Parathyroid adenoma (tissue), 2 donors: Measurements from ENCODE around the gene TRPV2.

Source experiments
- H2AFZ ChIP-seq: fragments of 300-600 bp; sonication (generic); one replicate; pipeline ENCODE4 v1.7.0; 2017; ENCODE audit warnings: antibody characterized with exemption, mild to moderate bottlenecking
- H3K27ac ChIP-seq: fragments of 300-600 bp; sonication (generic); one replicate; pipeline ENCODE4 v1.7.0; 2017
- H3K27me3 ChIP-seq: fragments of 300-600 bp; sonication (generic); one replicate; pipeline ENCODE4 v1.7.0; 2017; ENCODE audit warnings: low read length; ENCODE audit not compliant: control insufficient read depth, insufficient read depth
- H3K36me3 ChIP-seq: fragments of 300-600 bp; sonication (generic); one replicate; pipeline ENCODE4 v1.7.0; 2017; ENCODE audit warnings: low read length; ENCODE audit not compliant: control insufficient read depth, insufficient read depth
- H3K4me1 ChIP-seq: fragments of 300-600 bp; sonication (generic); one replicate; pipeline ENCODE4 v1.7.0; 2017; ENCODE audit warnings: control low read depth
- H3K4me2 ChIP-seq: fragments of 300-600 bp; sonication (generic); one replicate; pipeline ENCODE4 v1.7.0; 2017; ENCODE audit warnings: low read length
- H3K4me3 ChIP-seq: fragments of 300-600 bp; sonication (generic); one replicate; pipeline ENCODE4 v1.7.0; 2017; ENCODE audit warnings: low read depth, low read length
- H3K79me2 ChIP-seq: fragments of 300-600 bp; sonication (generic); one replicate; pipeline ENCODE4 v1.7.0; 2017; ENCODE audit warnings: control low read depth
- H3K9ac ChIP-seq: fragments of 300-600 bp; sonication (generic); one replicate; pipeline ENCODE4 v1.7.0; 2017; ENCODE audit warnings: mild to moderate bottlenecking
- H3K9me3 ChIP-seq: fragments of 300-600 bp; sonication (generic); one replicate; pipeline ENCODE4 v1.7.0; 2017; ENCODE audit warnings: low read length; ENCODE audit not compliant: control insufficient read depth
- TF ChIP-seq, protein P1 (sequence below): fragments of 300-600 bp; sonication (generic); IDR thresholded peaks from one replicate; pipeline ENCODE4 v1.7.0; 2017; ENCODE audit warnings: antibody characterized with exemption, mild to moderate bottlenecking
- donor health status: primary hyperparathyroidism.

The TRPV2 gene

DNA sequence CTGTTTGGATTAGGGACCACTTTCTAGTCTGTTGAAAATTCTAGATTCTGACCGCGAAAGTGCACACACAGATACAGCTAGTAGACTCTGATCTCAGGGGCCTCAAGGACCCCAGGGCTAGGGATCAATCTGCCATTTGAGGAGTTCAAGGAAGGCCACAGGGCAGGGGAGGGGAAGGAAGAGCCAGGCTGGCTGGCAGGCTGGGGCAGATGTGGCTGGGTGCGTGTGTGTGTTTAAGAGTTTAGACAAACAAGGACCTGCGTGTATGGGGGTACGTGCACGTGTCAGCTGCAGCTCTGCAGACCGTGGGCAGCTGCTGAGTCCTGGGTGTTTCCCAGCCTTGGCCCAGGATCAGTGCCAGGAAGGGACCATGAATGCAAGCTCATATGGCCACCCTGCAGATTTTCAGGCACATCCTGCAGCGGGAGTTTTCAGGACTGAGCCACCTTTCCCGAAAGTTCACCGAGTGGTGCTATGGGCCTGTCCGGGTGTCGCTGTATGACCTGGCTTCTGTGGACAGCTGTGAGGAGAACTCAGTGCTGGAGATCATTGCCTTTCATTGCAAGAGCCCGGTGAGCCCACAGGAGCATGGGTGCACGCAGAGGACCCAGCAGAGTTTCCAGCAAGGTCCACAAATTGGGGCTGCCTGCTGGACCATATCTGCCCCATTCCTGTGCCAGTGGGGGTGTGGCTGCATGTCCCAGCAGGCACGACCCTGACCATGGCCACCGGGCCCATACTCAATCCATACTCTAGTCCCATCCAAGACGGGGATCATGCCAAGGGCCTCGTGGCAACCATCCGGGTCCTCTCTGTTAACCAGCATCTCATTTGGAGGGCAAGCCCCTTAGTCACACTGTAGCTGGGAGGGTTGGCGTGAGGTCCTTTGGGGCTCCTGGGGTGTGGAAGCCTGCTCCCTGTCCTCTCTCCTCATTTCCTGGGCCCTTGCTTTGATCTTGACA lies 10.6 kb downstream of the TRPV2 start:
- H2AFZ ChIP-seq: no peak overlapping the region
- H3K9me3 ChIP-seq: no peaks in the 10 kb centered on the region
- TF ChIP-seq, protein P1, sequence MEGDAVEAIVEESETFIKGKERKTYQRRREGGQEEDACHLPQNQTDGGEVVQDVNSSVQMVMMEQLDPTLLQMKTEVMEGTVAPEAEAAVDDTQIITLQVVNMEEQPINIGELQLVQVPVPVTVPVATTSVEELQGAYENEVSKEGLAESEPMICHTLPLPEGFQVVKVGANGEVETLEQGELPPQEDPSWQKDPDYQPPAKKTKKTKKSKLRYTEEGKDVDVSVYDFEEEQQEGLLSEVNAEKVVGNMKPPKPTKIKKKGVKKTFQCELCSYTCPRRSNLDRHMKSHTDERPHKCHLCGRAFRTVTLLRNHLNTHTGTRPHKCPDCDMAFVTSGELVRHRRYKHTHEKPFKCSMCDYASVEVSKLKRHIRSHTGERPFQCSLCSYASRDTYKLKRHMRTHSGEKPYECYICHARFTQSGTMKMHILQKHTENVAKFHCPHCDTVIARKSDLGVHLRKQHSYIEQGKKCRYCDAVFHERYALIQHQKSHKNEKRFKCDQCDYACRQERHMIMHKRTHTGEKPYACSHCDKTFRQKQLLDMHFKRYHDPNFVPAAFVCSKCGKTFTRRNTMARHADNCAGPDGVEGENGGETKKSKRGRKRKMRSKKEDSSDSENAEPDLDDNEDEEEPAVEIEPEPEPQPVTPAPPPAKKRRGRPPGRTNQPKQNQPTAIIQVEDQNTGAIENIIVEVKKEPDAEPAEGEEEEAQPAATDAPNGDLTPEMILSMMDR: no peak
- no peaks in the 10 kb centered on the region for H3K36me3 ChIP-seq
- no peak overlapping the region for H3K27ac ChIP-seq
- H3K79me2 ChIP-seq: no peaks in the 10 kb centered on the region
- peaks cover 3% of the 10 kb centered on the region for H3K4me1 ChIP-seq
- H3K27me3 ChIP-seq: no peaks in the 10 kb centered on the region
- H3K4me2 ChIP-seq: no peak overlapping the region
- no peak overlapping the region for H3K4me3 ChIP-seq
- no peak overlapping the region for H3K9ac ChIP-seq

DNA sequence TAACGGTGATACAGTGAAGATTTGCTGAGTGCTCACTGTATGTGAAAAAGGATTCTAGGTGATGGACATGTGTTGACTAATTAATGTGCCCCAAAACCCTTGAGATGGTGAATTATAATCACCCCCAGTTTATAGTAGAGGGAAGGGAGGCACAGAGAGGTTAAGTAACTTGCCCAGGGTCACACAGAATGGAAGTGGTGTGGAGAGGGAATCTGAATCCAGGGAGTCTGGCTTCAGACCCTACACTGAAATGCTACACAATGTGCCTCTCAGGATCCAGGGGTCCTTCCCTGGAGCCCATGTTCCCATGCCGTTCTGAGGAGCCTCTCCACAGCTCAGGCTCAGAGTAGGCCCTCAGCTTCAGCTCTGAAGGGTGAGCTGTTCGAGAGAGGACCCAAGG lies 11.6 kb downstream of the TRPV2 start:
- Histone ChIP-seq H3K79me2 (no peaks in the 10 kb centered on the region), H3K27me3 (no peaks in the 10 kb centered on the region), H3K36me3 (no peaks in the 10 kb centered on the region), H3K9ac (no peak overlapping the region), H3K27ac (no peak overlapping the region), H3K4me2 (no peak overlapping the region), H3K9me3 (no peaks in the 10 kb centered on the region), H3K4me3 (no peak overlapping the region), H2AFZ (no peak overlapping the region), H3K4me1 (peaks cover 3% of the 10 kb centered on the region)
- TF ChIP-seq, protein P1: no peak

DNA sequence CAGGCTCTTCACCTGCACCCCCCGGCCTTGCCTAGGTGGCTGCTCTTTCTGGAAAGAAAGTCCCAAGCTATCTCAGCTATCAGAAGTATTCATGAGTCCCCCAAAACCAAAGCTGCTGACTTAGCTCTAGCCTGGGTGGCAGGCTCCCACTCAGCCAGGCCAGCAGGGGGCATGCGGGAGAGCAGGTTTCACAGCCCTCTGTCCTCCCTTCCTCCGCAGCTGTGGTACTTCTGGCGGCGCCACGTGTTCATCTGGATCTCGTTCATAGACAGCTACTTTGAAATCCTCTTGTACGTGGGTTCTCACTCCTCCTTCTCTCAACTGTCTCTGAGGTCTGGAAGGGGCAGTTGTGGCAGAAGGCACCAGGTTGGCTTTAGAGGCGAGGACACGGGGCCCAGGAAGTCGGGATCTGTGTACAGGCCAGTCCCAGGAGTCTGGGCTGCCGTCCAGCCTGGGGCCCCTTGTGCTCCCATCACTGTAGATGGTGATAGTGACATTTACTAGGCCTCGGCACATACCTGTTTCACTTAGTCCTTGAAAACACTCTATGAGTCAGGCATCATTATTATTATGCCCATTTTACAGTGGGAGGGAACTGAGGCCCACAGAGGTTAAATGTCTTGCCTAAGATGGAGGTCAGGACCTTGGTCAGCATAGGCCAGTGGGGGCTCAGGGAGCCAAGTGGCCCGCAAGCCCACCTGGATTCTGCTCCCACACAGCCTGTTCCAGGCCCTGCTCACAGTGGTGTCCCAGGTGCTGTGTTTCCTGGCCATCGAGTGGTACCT lies 12.9 kb downstream of the TRPV2 start:
- TF ChIP-seq, protein P1: peak; percentile 41
- H3K4me3 ChIP-seq: no peak overlapping the region
- H3K36me3 ChIP-seq: no peaks in the 10 kb centered on the region
- no peak overlapping the region for H3K4me2 ChIP-seq
- no peak overlapping the region for H2AFZ ChIP-seq
- no peak overlapping the region for H3K9ac ChIP-seq
- no peaks in the 10 kb centered on the region for H3K27me3 ChIP-seq
- H3K27ac ChIP-seq: no peak overlapping the region
- no peaks in the 10 kb centered on the region for H3K79me2 ChIP-seq
- no peaks in the 10 kb centered on the region for H3K9me3 ChIP-seq
- peaks cover 3% of the 10 kb centered on the region for H3K4me1 ChIP-seq

DNA sequence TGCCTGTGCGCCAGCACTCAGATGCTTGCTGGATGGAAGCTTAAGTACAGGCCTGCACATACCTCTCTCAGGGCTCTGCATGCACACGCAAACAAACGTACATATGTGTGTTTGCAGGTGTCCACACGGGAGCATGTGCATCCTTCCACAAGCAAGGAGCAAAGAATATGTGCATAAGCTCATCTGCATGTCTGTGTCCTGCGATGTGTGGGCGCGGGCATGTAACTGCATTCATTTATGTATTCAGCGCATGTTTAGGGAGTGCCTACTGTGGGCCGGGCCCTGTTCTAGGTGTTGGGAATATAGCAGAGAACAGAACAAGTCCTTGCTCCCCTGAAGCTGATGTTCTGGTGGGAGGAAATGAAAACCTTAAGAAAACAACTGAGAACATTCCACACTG lies 13.7 kb downstream of the TRPV2 start:
- no peaks in the 10 kb centered on the region for H3K79me2 ChIP-seq
- no peaks in the 10 kb centered on the region for H3K27me3 ChIP-seq
- no peak overlapping the region for H3K4me2 ChIP-seq
- H3K9ac ChIP-seq: no peak overlapping the region
- H3K4me3 ChIP-seq: no peak overlapping the region
- H2AFZ ChIP-seq: no peak overlapping the region
- H3K9me3 ChIP-seq: no peaks in the 10 kb centered on the region
- no peaks in the 10 kb centered on the region for H3K36me3 ChIP-seq
- TF ChIP-seq, protein P1: no peak
- H3K27ac ChIP-seq: no peak overlapping the region
- H3K4me1 ChIP-seq: peaks cover 3% of the 10 kb centered on the region
